Stomach (tissue), 4 donors: ENCODE measurements around the gene BCL2L15.

Experiments used
- EP300 ChIP-seq: sonication (generic); formaldehyde crosslinking; IDR thresholded peaks from one replicate; pipeline ENCODE4 v1.6.1; 2017; ENCODE audit warnings: antibody characterized with exemption
- POLR2A ChIP-seq, 4 donors: fragments of 450-650 bp; IDR thresholded peaks; one replicate each; pipeline ENCODE4 v1.6.1; 2016; ENCODE audit warnings: antibody characterized with exemption in 4 of 4, control low read depth in 2 of 4, mild to moderate bottlenecking in 1 of 4, moderate library complexity in 1 of 4
- TF ChIP-seq, protein P1 (sequence below), 7 experiments: fragments of 450-650 bp in 4 of 7; fragments of 200-600 bp in 3 of 7; sonication (generic) in 3 of 7; IDR thresholded peaks; one replicate each; pipeline ENCODE4 v1.5.1; 2016 to 2019; ENCODE audit warnings: antibody characterized with exemption in 7 of 7, control low read depth in 2 of 7, mild to moderate bottlenecking in 1 of 7

DNA sequence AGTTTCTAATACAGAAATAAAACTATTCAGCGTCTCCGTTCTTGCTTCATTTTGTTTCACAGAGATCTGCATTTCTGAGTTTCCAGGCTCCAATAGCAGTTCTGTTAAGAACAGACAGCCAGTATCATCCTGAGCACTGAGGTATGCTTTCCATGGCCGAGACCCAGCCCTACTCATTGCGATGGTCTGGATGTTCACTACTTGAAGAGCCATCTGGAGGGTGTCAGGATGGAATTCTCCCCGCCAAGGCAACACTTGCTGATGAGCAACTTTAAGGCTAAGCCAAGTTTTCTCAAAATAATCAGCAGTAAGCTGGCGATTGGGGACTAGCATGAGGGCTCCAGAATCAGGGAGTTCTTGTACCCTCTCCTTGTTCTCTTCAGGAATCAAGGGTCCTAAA, 7.7 kb upstream of the BCL2L15 start:
- TF ChIP-seq POLR2A (IDR thresholded peaks at IDR 0.05): no peak
- TF ChIP-seq, protein P1, sequence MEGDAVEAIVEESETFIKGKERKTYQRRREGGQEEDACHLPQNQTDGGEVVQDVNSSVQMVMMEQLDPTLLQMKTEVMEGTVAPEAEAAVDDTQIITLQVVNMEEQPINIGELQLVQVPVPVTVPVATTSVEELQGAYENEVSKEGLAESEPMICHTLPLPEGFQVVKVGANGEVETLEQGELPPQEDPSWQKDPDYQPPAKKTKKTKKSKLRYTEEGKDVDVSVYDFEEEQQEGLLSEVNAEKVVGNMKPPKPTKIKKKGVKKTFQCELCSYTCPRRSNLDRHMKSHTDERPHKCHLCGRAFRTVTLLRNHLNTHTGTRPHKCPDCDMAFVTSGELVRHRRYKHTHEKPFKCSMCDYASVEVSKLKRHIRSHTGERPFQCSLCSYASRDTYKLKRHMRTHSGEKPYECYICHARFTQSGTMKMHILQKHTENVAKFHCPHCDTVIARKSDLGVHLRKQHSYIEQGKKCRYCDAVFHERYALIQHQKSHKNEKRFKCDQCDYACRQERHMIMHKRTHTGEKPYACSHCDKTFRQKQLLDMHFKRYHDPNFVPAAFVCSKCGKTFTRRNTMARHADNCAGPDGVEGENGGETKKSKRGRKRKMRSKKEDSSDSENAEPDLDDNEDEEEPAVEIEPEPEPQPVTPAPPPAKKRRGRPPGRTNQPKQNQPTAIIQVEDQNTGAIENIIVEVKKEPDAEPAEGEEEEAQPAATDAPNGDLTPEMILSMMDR (IDR thresholded peaks at IDR 0.05): no peak
- no peak for TF ChIP-seq EP300
